Measurements from ENCODE around the gene TVP23B.

DNA sequence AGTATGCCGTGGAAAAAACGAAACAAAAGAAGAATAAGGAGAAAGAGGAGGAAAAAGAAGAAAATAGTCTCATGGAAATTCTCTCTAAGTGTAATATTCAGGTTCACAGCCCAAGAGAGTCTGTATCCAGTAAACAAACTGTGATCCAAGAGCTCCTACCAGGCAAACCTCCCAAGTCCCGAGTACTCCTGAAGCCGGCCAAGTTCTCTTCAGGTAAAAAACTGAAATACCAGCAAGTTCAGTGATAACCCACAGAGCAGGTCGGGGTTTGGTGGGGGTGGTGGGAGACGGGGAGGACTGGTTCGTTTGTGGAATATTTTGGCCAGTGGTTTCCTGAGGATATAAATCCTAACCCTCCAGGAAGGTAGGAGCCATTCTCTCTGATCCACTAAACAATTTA, 8.5 kb upstream of the TVP23B start:
- TF ChIP-seq POLR2AphosphoS5 (IDR thresholded peaks at IDR 0.05; ENCODE audit: low read depth, low read length) = no peak
- no peak for TF ChIP-seq POLR2A (IDR thresholded peaks at IDR 0.05; ENCODE audit: low read depth, low read length)
- no peak for TF ChIP-seq TAF1 (IDR thresholded peaks at IDR 0.05; ENCODE audit: borderline replicate concordance, low read depth, low read length)
